Smooth muscle cell of the umbilical artery (primary cell): ENCODE measurements around the gene MRRF. TPM values are rescaled to one million over a fixed set of nuclear protein-coding genes. Genes with fewer than 3 reads are reported as not detected.

ENCODE experiments used
- total RNA-seq: library from RNA; depleted of rRNA; stranded (reverse); fragments of >200 nt; gene quantifications from 2 replicates; pipeline ENCODE4 v1.2.3, GENCODE V29; 2014

Gene MRRF
- total RNA-seq, result 24.9 and 29.5 TPM in 2 replicates

DNA sequence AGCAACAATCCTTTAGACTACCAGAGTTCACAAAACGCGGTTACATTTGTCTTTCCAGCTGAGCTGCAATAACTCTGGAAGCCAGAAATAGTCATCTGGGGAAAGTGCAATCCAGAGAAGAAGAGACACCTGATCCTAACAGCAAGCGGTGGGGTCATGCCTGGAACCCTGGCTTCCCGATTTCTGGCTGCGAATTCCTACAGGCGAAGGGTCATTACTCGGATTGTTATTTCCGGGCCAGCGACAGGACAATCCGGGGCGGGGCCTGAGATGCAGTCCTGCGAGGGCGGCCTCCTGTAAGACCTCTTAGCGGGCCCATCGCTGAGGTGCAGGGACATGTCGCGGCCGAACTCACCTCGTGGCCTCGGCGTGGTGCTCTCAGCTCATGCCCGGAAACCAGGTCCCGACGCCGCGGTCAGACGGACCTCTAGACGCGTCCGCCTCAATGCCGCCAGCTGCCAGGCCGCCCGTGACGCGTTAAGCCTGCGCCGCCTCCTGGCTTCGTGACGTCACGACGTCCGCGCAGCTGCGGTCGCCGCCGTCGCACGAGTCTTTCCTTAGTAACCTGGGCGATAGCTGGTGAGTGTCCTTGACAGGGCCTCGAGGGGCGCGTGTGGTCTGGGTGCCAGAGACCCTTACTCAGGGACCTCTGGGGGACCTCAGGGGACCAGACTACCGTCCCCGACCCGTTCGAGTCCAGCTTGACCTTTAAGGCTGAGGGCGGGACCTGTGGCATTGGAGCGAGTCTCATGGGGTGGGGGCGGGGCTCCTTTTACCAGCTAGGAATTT is at the start of gene MRRF, which contains the start of gene RBM18:
Gene MRRF, plus strand, starts transcription at position 523 of the 789 bp plus-strand sequence. CDS start 6,010 bp downstream, outside the sequence.
Gene RBM18, minus strand, starts transcription at position 481 of the 789 bp plus-strand sequence. CDS start 3,348 bp downstream, outside the sequence.

DNA sequence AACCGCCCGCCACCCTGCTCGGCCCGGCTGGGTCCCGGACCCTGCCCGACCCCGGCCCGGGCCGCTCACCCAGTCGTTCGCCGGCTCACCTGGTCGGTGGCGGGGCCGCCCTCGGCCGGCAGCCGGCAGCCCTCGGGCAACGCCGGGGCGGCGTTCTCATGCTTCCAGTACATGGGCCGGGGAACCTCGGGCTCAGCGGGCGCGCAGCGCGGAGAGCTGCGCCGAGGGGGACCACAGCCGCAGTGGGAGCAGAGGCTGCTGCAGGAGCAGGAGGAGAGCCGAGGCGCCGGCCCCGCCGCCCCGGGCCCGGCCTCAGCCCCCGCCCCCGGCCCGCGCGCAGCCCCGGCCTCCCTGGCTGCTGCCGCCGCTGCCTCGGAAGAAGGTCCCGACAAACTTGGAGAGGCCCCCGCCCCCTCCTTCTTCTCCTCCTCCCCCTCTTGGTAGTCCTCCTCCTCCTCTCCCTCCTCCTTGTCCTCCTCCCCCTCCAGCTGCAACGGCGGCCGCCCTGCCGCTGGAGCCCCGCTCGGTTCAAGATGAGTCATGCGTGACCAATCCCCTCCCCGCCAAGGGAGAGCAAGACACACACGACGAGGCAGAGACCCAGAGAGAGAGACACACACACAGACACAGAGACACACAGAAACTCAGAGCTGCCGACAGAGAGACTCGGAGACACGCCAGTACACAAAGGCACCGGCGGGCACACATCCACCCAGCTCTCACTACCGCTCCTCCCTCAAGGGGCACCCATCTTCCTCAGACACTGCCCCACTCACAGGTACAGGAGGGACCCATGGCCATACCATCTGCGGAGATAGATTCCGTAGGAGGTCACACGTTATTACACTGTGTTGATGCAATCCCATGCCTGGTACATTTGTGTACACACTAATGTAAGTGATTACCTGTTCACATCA is 35.9 kb upstream of the MRRF start, which contains the start of gene LHX6:
Gene LHX6, minus strand, starts transcription at position 390 of the 917 bp plus-strand sequence. Its CDS starts 217 bp downstream, at position 173.

DNA sequence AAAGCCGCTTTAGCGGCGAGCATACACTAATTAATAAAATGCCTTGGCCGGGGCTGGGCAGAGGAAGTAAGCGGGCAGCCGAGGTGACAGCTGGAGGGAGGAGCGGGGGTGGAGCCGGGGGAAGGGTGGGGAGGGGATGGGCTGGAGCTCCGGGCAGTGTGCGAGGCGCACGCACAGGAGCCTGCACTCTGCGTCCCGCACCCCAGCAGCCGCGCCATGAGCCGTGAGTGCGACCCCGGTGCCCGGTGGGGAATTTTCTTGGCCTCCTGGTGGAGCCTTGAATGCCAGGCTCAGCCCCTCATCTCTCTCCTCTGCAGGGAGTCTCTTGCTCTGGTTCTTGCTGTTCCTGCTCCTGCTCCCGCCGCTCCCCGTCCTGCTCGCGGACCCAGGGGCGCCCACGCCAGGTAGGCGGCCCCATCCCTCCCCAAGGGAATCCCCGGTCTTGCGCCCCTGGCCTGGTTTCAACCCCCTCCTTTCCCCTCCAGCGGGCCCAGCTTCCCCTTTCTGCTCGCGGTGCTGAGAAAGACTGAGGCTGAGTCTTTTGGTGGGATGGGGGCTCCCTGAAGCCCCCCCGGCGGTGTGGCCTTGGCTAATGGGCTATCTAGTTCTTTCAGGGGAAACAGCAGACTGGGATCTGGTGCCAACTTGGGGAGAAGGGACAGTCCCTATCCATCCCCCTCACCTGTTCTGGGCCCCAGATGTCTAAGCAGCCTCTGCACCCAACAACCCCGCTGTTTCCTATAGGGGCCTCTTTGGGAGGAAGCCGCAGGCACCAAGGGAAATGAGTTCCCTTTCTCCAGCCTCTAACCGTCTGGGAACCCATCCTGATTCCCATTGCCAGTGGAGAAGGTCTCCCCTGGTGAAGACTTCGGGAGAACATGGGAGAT is 106.4 kb downstream of the MRRF start, which contains the start of gene PTGS1:
Gene PTGS1, plus strand, starts transcription at position 156 of the 887 bp plus-strand sequence. Its CDS starts 61 bp downstream, at position 217.

Other genes starting within 250 kb of the MRRF start
- gene TTLL11, start 171.6 kb upstream of the MRRF start, total RNA-seq, result 3.6 and 4.6 TPM in 2 replicates
- gene NDUFA8, start 105.1 kb upstream of the MRRF start, total RNA-seq, result 31.0 and 34.7 TPM in 2 replicates
- not detected in 2 replicates for gene MORN5, start 105.0 kb upstream of the MRRF start, total RNA-seq
- gene LHX6, start 35.9 kb upstream of the MRRF start, total RNA-seq, result not detected in 2 replicates
- 11.0 and 13.9 TPM in 2 replicates for gene RBM18, start within 50 bp of the MRRF start, total RNA-seq
- gene PTGS1, start 106.1 kb downstream of the MRRF start, total RNA-seq, result 2.6 and 4.5 TPM in 2 replicates
- not detected in 2 replicates for gene OR1J1, start 213.0 kb downstream of the MRRF start, total RNA-seq
- not detected in 2 replicates for gene OR1J2, start 245.9 kb downstream of the MRRF start, total RNA-seq